ENCODE data around the gene KRT79.

DNA sequence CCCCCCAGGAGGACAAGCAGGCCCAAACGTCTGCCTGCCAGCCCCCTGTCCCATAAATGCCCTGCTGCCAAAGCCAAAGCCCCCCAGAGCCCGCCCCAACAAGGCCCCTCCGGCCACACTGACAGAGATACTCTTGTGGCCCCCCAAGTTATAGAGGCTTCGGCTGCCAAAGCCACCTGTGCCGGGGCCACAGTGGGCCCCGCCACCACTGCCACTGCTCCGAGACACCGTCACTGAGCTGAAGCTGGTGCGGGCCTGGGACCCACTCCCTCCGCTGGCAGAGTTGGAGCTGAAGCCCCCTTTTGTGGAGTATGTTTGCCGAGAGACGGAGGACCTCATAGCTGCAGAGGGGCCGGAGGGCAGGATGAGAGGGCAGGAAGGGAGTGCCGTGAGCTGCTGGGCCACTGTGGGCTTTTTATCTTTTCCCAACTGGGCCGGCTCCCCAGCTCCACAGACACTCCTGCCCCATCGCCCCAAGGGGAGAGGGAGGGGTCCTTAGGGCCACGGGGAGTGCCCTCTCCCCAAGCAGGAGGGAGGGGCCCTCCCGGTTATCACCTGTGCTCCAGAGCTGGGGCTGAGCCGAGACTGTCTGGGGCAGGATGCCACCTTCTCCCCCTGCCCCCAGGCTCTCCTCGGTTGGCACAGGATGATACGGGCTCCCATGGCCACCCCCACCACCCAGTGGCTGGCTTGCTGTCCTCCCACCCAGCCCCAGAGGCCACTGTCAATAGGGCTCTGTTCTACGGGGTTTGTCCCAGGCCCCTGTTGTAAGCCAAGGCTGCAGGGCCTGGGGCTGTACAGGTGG, at the start of gene KRT79:
- no peak for TF ChIP-seq TCF12 (IDR thresholded peaks at IDR 0.05)
- no peak for TF ChIP-seq EZH2phosphoT487 (IDR thresholded peaks at IDR 0.05; ENCODE audit: borderline replicate concordance, low read depth)
- no peak for TF ChIP-seq CTCF (IDR thresholded peaks at IDR 0.05)

Measured in SK-N-SH (cell line).